ENCODE results near the gene TAS2R10. TPM values are rescaled to one million over a fixed set of nuclear protein-coding genes. Genes with fewer than 3 reads are reported as not detected.

Gene TAS2R10
- total RNA-seq, 1 donor from 2014 or later: 1.4 TPM

- Mint-ChIP-seq H3K4me3 (no peak within 1 kb of the TSS), H3K27ac (no peak within 1 kb of the TSS), H3K27me3 (ENCODE audit: insufficient read depth, low read depth) (no peaks in the 10 kb centered on the region), H3K36me3 (no peaks in the 10 kb centered on the region), H3K9me3 (no peaks in the 10 kb centered on the region), H3K4me1 (peaks cover 3% of the 10 kb centered on the region)
- H3K36me3 ChIP-seq: no peaks in the 10 kb centered on the region
- no peak within 1 kb of the TSS for H3K27ac ChIP-seq
- peaks cover 16% of the 10 kb centered on the region for H3K4me1 ChIP-seq
- no peaks in the 10 kb centered on the region for H3K79me2 ChIP-seq (ENCODE audit: low read depth)
- no peak within 1 kb of the TSS for H3K4me3 ChIP-seq
- no peak within 1 kb of the TSS for H3K4me2 ChIP-seq
- peaks cover 8% of the 10 kb centered on the region for H3F3A ChIP-seq (ENCODE audit: low read depth)
- no peak for DNase-seq (ENCODE audit: low spot score)
- no peaks in the 10 kb centered on the region for H3K27me3 ChIP-seq
- H2AFZ ChIP-seq (replicated peaks): no peak within 1 kb of the TSS
- no peaks in the 10 kb centered on the region for H3K9me3 ChIP-seq (ENCODE audit: low read depth)
- no peaks in the 10 kb centered on the region for H4K20me1 ChIP-seq (ENCODE audit: low read depth)
- H3K9ac ChIP-seq: no peak within 1 kb of the TSS
- TF ChIP-seq EZH2phosphoT487 (IDR thresholded peaks at IDR 0.05) (no peak), EZH2 (IDR thresholded peaks at IDR 0.05) (no peak), CTCF (IDR thresholded peaks at IDR 0.05) (no peak)
These were observed 19.0 kb downstream of the TAS2R10 start, which contains the start of gene TAS2R8 for GRCh38 chr12:10807186-10807585. Gene TAS2R8, minus strand, starts transcription at chr12:10807286. Its CDS starts 306 bp downstream, at chr12:10806980.

GRCh38 chr12:10802587-10802986 lies 23.6 kb downstream of the TAS2R10 start, which contains the start of gene TAS2R7:
Gene TAS2R7, minus strand, starts transcription at chr12:10802627. Its CDS starts 57 bp downstream, at chr12:10802570.
- Histone ChIP-seq H3K4me2 (peak within 1 kb of the TSS; percentile 40), H3K9me3 (ENCODE audit: low read depth) (no peaks in the 10 kb centered on the region), H3K27me3 (no peaks in the 10 kb centered on the region), H3K36me3 (no peaks in the 10 kb centered on the region), H3K79me2 (ENCODE audit: low read depth) (no peaks in the 10 kb centered on the region), H3K4me1 (peaks cover 31% of the 10 kb centered on the region), H3K27ac (no peak within 1 kb of the TSS), H3K4me3 (no peak within 1 kb of the TSS), H2AFZ (replicated peaks) (no peak within 1 kb of the TSS), H4K20me1 (ENCODE audit: low read depth) (no peaks in the 10 kb centered on the region), H3K9ac (no peak within 1 kb of the TSS), H3F3A (ENCODE audit: low read depth) (peaks cover 16% of the 10 kb centered on the region)
- Mint-ChIP-seq H3K9me3 (no peaks in the 10 kb centered on the region), H3K27me3 (ENCODE audit: insufficient read depth, low read depth) (no peaks in the 10 kb centered on the region), H3K27ac (no peak within 1 kb of the TSS), H3K36me3 (no peaks in the 10 kb centered on the region), H3K4me1 (peaks cover 8% of the 10 kb centered on the region), H3K4me3 (no peak within 1 kb of the TSS)
- DNase-seq (ENCODE audit: low spot score): peak; percentile 46
- TF ChIP-seq EZH2phosphoT487 (IDR thresholded peaks at IDR 0.05) (peak; percentile 75), CTCF (IDR thresholded peaks at IDR 0.05) (no peak), EZH2 (IDR thresholded peaks at IDR 0.05) (no peak)

- H3K9me3 Mint-ChIP-seq: no peaks in the 10 kb centered on the region
- H3K9me3 ChIP-seq (ENCODE audit: low read depth): no peaks in the 10 kb centered on the region
- H2AFZ ChIP-seq (replicated peaks): no peak overlapping the region
- H3K4me1 Mint-ChIP-seq: peaks cover 8% of the 10 kb centered on the region
- no peaks in the 10 kb centered on the region for H3K27me3 Mint-ChIP-seq (ENCODE audit: insufficient read depth, low read depth)
- TF ChIP-seq EZH2phosphoT487 (IDR thresholded peaks at IDR 0.05): no peak
- TF ChIP-seq CTCF (IDR thresholded peaks at IDR 0.05): no peak
- no peak for TF ChIP-seq EZH2 (IDR thresholded peaks at IDR 0.05)
- H3K9ac ChIP-seq: no peak overlapping the region
- H3K4me3 Mint-ChIP-seq: no peak overlapping the region
- peaks cover 31% of the 10 kb centered on the region for H3K4me1 ChIP-seq
- no peak overlapping the region for H3K27ac Mint-ChIP-seq
- H3K36me3 ChIP-seq: no peaks in the 10 kb centered on the region
- DNase-seq (ENCODE audit: low spot score): peak; percentile 21
- no peak overlapping the region for H3K4me3 ChIP-seq
- peaks cover 16% of the 10 kb centered on the region for H3F3A ChIP-seq (ENCODE audit: low read depth)
- H3K27ac ChIP-seq: no peak overlapping the region
- H3K36me3 Mint-ChIP-seq: no peaks in the 10 kb centered on the region
- H4K20me1 ChIP-seq (ENCODE audit: low read depth): no peaks in the 10 kb centered on the region
- no peaks in the 10 kb centered on the region for H3K79me2 ChIP-seq (ENCODE audit: low read depth)
- peak overlapping the region; percentile 40 for H3K4me2 ChIP-seq
- H3K27me3 ChIP-seq: no peaks in the 10 kb centered on the region
These were observed 24.4 kb downstream of the TAS2R10 start for GRCh38 chr12:10801741-10802140.

Data from neural progenitor cell (in vitro differentiated cells).